Left ventricle myocardium superior (tissue), 1 donor: ENCODE measurements around the gene GPR137B. TPM values are rescaled to one million over a fixed set of nuclear protein-coding genes. Genes with fewer than 3 reads are reported as not detected.
A peak's percentile ranks its signal among the peaks of the same experiment; 100 is the strongest.

ENCODE experiments used
- ATAC-seq: fragments of 200-7000 bp; cut with Tn5 transposase; one replicate; pipeline ENCODE4 v1.9.1; 2020; ENCODE audit warnings: mild to moderate bottlenecking, moderate library complexity
- DNase-seq: peaks from one replicate; pipeline ENCODE4 v3.0.0-alpha.2; 2020
- intact Hi-C: fragments of 100-400 bp; cut with micrococcal nuclease; formaldehyde crosslinking; loops from one replicate; pipeline ENCODE4 v1.11.0; 2022
- total RNA-seq: library from RNA; stranded (reverse); fragmentation: NEBNext Ultra II Directional; extraction: Animal tissue kit (Norgen Biotek cat#: 25700); gene quantifications from one replicate; pipeline ENCODE4 v1.2.1, GENCODE V29; 2021
- donor health status: DM: no; HTN: yes; CAD: no; lungs with severe emphysema.

Gene GPR137B
- total RNA-seq, 1 donor from 2014 or later: 31.6 TPM

DNA sequence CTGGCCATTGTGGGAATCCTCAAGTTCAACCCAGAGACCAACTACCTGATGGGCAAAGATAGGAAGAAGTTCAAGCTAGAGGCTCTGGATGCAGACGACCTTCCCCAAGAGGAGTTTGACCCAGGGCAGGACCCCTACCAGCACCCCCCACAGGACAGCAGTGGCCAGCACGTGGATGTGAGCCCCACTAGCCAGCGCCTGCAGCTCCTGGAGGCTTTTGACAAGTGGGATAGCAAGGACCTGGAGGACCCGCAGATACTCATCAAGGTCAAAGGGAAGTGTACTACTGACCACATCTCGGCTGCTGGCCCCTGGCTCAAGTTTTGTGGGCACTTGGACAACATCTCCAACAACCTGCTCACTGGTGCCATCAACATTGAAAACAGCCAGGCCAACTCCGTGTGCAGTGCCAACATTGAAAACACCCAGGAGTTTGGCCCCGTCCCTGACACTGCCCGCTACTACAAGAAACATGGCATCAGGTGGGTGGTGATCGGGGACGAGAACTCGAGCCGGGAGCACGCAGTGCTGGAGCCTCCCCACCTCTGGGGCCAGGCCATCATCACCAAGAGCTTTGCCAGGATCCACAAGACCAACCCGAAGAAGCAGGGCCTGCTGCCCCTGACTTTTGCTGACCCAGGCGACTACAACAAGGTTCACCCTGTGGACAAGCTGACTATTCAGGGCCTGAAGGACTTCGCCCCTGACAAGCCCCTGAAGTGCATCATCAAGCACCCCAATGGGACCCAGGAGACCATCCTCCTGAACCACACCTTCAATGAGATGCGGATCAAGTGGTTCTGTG lies 30.6 kb upstream of the GPR137B start:
- DNase-seq: no peak
- ATAC-seq: no peak
- intact Hi-C loops: no loop called here

DNA sequence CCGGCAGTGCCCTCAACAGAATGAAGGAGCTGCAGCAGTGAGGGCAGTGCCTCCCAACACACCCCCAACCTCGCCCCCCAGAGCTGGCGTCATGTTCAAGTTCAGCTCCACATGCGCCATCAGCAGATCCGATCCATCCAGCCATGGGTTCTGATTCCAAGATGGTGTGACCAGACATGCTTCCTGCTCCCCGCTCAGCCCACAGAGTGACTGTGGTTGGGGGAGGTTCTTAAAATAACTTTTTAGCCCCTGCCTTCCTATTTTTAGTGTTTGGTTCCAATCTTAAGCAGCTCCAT lies 30.1 kb upstream of the GPR137B start:
- DNase-seq (no peak), ATAC-seq (no peak)
- intact Hi-C loops: no loop called here

DNA sequence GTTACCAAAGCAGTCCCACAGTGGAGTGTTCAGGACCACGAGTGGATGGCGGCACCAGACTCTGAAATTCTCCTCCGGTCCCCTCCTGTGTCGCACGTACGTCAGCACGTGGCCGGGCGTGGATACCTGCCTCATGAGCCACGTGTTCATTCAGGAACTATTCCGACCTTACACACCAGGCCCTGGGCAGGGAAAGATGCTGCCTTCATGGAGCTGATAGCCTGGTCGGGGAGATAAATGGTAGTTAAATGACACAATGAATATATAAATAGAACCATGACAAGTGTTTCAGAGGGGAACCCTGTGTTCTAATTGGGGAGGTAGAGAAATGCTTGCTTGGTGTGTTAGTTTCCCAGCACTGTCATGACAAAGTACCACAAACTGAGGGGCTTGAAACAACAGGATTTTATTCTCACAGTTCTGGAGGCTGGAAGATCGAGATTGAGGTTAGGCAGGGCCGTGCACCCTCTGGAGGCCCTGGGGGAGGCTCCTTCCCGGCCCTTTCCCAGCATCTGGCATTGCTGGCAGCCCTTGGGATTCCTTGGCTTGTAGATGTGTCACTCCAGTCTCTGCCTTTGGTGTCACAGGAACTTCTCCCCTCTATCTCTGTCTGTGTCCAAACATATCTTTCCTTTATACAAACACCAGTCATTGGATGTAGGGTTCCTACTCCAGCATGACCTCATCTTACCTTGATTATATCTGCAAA lies 28.9 kb upstream of the GPR137B start:
- ATAC-seq (peak; percentile 89), DNase-seq (peak; percentile 48)
- intact Hi-C loops: no loop called here

DNA sequence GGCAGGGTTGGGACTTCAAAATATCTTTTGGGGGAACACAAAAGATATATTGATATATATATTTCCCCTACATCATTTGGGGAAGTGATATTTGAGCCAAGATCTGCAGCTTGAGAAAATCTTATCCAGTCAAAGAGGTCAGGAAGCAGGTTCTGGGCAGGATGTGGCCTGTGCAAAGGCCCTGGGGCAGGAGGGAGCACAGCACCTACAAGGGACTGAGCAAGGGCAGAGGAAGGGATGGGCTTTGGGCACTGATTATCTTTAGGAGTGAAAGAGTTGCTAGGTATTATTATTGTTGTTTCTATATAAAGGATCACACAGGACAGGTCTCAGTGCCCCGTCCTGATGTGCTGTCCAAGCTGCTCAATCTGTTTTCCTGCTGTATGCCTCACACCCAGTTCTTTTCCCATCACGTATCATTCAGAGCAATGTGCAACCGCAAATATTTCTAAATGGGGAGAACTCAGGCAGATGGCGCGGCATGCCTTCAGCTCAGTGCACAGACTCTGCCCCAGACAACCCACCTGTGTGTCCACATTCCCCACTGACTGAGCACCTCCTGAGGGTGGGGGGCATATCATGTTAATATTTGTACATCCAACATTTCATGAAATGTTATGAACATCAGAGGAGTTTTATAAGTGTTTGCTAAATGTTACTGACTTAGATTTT lies 28.1 kb upstream of the GPR137B start:
- DNase-seq (no peak), ATAC-seq (no peak)
- intact Hi-C loops: no loop called here

DNA sequence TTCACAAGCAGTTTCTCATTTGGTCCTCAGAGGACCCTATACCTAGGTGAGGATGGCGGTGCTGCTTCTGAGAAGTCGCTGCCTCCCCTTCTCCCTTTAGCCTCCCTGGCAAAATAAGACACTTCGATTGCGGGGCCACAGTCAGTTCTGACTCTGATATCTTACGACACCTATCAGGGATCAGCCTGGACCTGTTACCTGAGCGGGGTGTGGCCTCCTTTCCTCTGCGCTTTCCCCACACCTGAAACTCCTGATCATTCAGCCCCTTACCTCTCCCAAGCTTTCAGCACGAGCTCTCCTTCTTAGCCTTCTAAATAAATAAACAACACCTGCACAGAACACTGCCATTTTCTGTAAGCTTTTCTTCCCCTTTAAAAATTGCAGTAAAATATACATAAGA lies 24.6 kb upstream of the GPR137B start:
- DNase-seq (no peak), ATAC-seq (no peak)
- intact Hi-C loops: no loop called here

DNA sequence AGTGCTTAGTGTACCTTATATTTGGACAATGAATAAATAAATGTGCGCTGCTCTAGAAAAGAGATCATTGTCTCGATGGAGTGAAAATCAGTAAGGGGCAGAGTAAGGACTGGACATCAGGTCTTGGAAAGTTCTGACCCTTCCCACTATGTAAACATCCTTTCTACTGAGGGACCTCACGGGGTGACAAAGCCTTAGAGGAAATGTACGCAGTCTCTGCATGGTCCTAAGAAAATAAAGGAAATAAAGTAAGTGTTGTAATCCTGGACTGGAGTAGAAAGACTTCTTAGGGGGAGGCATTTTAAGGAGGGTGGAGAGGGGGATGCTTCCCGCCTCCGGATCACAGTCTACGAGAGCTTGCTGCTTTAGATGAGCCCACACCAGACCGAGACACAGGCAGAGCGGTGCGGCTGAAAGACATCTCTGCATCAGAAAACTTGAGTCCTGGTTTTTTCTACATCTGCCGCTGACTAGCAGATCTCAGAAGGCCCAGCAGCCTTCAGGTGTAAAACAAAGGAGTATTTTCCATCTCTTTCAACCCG lies 22.3 kb upstream of the GPR137B start:
- no peak for DNase-seq
- ATAC-seq: no peak

DNA sequence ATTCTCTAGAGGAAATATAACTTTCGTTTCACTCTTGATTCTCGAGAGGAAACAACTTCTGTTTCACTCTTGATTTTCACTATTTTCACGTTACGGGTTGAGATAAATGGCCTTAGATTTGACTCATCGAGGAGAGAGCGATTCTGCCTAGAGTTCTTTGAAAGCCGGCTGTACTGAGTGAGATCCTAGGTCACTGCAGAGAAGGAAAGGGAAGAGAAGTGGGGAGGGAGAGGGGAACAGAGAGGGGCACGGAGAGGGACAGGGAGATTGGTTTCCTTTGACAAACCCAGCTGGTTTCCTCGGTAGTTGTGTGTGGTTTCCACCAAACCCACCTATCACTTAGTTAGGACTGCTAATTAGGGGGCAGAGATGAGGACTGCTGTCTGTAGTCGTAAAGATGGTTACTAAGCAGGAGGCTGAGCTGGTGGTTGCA lies 21.6 kb upstream of the GPR137B start:
- DNase-seq (no peak), ATAC-seq (no peak)
- intact Hi-C loops: no loop called here

More for the DNA sequence above, 22.3 kb upstream of the GPR137B start:
- intact Hi-C loops: no loop called here

DNA sequence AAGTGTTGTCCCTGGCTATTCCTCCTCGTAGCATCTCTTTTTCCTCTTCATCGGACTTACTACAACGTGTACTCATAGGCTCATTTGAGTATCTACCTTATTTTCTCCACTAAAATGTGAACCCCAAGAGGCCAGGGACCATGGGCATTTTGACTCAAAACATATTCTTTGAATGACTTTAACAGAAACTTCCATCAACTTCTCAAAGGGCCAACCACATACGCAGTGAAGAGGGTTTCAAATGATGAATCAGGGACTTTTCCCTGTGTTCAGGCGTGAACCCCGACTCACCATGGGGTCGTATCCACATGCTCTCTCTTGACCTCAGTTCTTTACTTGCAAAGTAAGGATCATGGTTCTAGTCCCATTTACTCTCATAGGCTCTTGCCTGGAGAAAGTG lies 20.2 kb upstream of the GPR137B start:
- DNase-seq: no peak
- ATAC-seq: no peak
- intact Hi-C loops: no loop called here

DNA sequence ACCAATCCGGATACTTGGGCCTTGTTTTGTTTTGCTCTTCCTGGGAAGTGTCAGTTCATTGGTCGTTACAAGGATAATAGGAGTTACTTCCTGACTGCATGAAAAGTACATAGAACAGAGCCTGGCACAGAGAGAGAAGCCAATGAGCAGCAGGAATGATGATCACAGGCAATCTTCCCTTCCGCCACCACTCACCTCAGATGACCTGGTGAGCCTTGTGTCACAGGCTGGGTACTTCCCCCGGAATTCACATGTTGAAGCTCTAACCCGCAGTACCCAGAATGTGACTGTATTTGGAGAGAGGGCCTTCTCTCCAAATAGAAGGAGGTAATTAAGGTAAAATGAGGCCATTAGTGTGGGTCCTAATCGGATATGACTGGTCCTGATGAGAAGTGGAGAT lies 18.8 kb upstream of the GPR137B start:
- intact Hi-C loops: no loop called here
- ATAC-seq (no peak), DNase-seq (no peak)

DNA sequence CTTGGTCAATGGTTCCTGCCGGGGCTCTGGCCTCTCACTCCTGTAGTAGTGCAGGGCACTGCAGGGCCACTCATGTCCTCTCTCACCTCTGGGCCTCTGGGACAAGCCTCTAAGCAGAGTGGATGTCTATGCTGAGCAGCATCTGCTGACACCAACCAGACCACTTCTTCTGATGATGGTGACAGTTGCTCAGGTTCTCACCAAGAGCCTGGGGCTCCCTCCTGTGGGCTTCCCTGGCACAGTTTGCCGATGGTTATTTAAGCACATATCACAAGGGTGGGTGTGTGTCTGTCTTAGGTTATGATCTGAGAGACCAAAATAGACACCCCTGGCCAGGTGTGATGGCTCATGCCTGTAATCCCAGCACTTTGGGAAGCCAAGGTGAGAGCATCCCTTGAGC lies 17.4 kb upstream of the GPR137B start:
- intact Hi-C loops: no loop called here
- ATAC-seq: no peak
- DNase-seq: no peak

DNA sequence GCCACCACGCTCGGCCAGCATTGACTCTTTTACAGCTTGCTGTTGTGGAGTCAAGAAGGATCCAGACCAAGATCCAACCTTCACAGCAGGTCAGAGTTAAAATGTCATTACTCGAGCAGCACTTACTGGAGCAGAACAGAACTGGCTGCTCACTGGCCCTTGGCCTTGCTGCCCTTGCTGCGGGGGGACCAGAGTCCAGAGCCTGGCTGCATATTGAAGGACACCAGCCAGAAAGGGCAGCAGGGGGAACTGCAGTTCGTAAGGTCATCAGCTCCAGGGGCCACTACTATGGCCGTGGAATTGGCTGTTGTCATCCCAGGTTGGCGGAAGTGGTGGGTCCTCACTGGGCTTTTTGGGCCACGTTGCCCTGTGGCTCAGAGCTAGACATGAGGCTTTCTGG lies 15.3 kb upstream of the GPR137B start:
- no peak for ATAC-seq

DNA sequence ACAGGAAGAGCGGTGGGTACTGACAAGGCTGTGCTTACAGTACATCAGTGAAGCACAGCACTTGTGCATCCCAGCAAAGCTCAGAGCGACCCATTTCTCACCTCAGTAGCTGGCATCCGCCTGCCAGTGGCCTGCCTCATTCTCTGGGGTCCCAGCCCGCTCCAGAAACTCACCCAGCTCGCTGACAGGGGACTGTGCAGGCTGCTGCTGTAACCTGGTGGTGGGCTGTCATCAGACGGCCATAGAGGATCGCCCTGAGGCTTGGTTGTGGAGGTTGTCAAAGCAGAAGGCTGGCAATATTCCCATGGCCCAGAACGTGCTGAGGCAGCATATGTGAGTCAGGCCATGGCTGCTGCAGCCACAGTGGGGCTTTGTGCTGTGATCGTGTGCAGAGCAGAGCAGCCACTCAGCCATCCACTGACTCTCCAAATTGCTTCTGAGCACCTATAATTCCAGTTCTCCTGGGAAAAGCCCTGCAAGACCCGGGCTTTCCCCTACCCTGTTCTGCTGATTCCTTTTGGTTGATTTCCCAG lies 13.6 kb upstream of the GPR137B start:
- intact Hi-C loops: no loop called here
- no peak for DNase-seq

More for the DNA sequence above, 15.3 kb upstream of the GPR137B start:
- DNase-seq: no peak
- intact Hi-C loops: no loop called here

DNA sequence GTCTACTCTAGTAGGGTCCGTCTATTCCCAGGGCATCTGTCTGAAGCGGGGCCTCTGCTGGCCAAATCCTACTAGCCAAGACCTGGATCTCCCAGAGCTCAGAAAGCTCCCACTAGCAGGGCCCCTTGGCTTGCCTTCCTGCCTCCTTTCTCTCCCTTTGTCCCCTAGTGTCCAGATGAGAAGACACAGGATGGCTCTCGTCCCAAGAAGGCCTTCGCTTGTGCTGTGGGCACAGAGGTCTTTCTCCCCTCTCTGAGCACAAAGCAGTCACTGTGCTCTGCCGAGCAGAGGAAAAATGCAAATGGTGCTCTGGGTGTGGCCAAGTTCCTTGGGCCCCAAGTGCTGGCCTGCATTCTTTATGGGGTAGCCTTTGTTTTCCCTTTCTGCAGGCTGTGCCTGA lies 13.0 kb upstream of the GPR137B start:
- intact Hi-C loops: no loop called here
- DNase-seq: no peak
- ATAC-seq: no peak

More for the DNA sequence above, 13.6 kb upstream of the GPR137B start:
- ATAC-seq: no peak

DNA sequence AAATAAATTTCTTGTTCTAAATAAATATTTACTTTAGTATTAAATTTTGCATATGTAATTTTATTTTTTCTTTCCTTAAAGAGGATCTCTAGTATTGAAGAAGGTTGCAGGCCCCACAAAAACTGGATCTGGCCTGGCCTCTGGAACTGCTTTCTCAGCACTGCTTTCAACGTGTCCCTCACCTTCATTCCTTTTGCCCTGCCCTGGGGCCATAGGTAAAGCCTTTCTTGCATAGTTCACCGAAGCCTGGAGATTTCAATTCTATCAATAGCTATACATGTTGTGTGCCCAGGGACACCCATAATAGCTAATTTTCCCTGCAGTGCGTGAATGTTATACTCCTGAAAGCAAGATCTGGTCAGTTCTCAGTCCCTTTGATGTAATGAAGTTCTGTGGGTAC lies 12.0 kb upstream of the GPR137B start:
- no peak for ATAC-seq
- no peak for DNase-seq
- intact Hi-C loops: no loop called here

DNA sequence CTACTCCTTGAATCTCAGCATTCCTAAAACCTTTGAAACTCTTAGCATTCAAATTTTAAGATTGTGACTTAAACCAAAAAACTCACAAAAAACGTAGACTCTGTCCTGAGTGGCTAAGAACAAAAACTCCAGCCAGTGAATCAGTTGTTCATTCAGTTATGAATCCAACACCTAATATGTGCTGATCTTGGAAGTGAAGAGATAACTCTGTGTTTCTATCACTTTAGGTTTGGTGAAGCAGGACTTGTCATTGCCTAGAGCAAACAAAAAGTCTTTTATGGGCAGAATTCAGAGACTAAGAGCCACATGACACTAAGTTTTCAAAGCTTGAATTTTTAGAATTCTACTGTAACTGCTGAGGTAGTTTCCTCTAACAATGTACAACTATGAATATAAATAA lies 10.4 kb upstream of the GPR137B start:
- ATAC-seq (no peak), DNase-seq (no peak)
- intact Hi-C loops: no loop called here

DNA sequence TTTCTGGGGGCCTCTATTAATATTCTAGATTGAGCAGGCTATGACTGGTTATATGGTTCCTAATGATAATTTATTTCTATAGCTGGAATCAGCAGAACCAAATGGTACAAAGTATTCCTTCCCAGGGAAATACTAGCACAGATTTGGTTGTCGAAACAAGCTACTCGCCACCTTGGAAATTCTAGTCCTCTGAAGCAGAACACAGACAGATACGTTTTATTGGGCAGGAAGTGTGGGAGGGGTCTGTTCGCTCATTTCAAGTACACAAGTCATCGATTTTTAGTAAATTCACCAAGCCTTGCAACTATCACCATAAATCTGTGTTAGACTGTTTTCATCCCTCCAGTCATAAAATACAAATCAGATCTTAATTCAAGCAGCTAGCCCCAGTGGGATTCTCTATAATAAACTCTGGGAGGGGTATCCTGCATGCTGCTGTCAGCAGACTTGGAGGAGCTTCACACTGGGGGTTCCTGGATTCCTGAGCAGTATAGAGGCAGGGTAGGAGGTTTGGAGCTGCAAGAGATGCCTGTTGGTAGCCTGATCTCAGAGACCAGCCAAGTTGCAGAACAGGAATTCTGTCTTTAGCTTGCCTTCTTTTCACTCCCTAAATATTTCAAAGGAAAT lies 9.8 kb upstream of the GPR137B start:
- DNase-seq (no peak), ATAC-seq (no peak)
- intact Hi-C loops: no loop called here

DNA sequence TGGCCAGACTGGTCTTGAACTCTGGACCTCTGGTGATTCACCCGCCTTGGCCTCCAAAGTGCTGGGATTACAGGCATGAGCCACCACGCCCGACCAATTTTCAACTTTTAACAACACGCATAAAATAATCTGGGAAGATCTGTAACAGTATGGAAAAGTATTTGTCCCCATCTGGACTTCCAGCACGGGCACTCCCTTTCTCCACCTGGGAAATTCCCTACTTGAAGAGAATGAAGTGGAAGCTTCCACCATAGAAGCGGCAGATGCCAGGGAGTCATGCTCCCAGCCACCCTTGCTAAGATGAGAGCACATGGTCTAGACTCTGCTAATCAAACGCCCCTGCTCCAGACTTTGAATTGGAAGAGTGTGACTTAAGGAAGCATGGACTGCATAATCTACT lies 9.0 kb upstream of the GPR137B start:
- ATAC-seq (no peak), DNase-seq (no peak)
- intact Hi-C loops: no loop called here

DNA sequence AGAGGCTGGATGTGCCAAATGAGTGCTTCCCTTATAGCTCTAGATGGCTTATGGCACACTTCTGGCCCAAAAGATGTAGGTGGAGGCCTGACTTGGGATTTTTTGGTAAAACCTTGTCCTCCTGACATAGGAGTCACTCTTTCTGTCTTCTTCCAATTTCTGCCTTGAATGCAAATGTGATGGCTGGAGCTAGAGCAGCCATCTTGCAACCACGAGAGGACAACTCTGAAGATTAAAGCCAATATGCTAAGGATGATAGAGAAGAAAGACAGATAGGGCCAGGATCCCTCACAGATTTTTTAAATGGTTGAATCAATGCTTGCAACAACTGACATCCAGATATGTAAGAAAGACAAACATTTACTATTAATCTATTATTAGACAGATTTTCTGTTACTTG lies 8.5 kb upstream of the GPR137B start:
- ATAC-seq: no peak
- intact Hi-C loops: no loop called here
- DNase-seq: no peak

DNA sequence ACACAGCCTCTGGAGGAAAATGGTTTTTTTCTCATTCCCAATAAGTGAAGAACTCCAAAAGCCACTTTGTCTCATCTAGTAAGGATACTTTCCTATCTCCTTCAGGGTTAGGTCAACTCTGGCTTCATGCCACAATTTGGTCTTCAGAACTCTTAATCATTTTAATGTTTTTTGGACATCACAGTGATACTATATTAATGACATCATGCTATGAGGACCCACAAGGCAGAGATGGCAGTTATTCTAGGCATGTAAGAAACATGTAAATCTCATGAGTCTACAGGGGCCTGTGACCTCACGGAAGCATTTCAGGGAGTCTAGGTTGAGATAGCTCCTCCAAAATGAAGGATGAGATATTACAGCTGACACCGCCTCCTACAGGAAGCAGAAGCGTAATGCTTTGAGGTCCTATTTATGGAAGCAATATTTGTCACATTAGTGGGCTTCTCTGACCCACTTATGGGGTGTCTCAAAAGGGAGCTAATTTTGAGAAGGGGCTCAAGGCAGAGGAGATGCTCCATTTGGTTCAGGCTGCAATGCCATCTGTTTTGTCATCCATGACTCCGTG lies 5.0 kb upstream of the GPR137B start:
- intact Hi-C loops: no loop called here
- DNase-seq (no peak), ATAC-seq (no peak)
